ENCODE measurements around the gene EPHA2. TPM values are rescaled to one million over a fixed set of nuclear protein-coding genes. Genes with fewer than 3 reads are reported as not detected.

Gene EPHA2
- total and polyA plus RNA-seq, 3 donors from 2014 or later: 5.1 to 14.1 (median 5.7) TPM

DNA sequence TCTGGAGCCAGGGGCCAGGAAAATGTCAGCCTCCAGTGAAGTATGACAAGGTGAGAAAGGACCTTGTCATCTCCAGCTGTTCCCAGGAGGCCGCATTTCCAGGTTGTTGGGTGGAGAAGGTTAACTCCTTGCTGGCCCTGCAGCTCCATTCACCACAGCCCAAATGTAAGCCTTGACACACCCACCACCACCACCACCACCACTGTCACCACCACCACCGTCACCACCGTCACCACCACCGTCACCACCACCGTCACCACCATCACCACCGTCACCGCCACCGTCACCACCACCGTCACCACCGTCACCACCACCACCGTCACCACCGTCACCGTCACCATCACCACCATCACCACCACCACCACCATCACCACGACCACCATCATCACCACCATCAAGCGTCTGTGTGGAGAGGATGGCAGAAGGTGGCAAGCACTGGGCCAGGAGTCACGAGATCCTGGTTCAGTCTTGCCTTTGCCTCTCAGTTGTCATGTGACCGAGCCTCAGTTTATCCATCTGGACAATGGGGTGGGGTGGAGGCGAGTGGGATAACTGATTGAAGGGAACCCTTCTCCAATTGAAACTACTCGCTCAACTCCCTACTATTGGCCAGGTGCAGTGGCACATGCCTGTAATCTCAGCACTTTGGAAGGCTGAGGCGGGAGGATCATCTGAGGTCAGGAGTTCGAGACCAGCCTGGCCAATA lies 61.3 kb downstream of the EPHA2 start:
- TF ChIP-seq, protein P1, sequence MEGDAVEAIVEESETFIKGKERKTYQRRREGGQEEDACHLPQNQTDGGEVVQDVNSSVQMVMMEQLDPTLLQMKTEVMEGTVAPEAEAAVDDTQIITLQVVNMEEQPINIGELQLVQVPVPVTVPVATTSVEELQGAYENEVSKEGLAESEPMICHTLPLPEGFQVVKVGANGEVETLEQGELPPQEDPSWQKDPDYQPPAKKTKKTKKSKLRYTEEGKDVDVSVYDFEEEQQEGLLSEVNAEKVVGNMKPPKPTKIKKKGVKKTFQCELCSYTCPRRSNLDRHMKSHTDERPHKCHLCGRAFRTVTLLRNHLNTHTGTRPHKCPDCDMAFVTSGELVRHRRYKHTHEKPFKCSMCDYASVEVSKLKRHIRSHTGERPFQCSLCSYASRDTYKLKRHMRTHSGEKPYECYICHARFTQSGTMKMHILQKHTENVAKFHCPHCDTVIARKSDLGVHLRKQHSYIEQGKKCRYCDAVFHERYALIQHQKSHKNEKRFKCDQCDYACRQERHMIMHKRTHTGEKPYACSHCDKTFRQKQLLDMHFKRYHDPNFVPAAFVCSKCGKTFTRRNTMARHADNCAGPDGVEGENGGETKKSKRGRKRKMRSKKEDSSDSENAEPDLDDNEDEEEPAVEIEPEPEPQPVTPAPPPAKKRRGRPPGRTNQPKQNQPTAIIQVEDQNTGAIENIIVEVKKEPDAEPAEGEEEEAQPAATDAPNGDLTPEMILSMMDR (IDR thresholded peaks at IDR 0.05): no peak
- TF ChIP-seq POLR2A (IDR thresholded peaks at IDR 0.05): no peak
- H3K36me3 ChIP-seq (ENCODE audit: low read depth, missing control alignments): no peaks in the 10 kb centered on the region
- no peaks in the 10 kb centered on the region for H3K27me3 ChIP-seq
- no peak overlapping the region for H3K27ac ChIP-seq
- H3K4me3 ChIP-seq: no peak overlapping the region
- DNase-seq: no peak
- 92 to 94% methylated on average over 21 of the region's 21 CpGs for WGBS, 2 donors
- H3K9me3 ChIP-seq: no peaks in the 10 kb centered on the region
- H3K4me1 ChIP-seq: peaks cover 4% of the 10 kb centered on the region
- intact Hi-C loops (cut with DNase I; ENCODE audit: low total_unique reads): no loop called here

DNA sequence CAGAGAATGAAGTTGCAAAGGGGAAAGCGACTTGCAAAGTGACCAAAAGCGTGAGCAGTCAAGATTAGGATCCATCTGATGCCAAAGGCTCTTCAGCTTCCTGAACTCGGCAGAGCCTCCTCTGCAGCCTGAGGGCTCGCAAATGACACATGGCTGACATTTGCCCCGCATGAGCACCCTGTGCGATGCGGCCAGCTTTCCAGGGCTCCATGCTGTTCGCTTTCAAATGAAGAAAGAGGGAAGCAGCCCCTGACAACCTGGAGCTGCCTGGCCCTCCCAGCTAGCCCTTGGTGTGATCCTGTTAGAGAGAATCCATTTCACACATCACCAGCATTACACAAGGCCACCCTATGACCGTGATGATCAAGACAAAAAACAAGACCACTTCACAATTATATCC lies 62.3 kb downstream of the EPHA2 start:
- Histone ChIP-seq H3K4me3 (no peak overlapping the region), H3K27ac (no peak overlapping the region), H3K27me3 (no peaks in the 10 kb centered on the region), H3K9me3 (no peaks in the 10 kb centered on the region), H3K36me3 (ENCODE audit: low read depth, missing control alignments) (no peaks in the 10 kb centered on the region), H3K4me1 (peaks cover 4% of the 10 kb centered on the region)
- DNase-seq: no peak
- TF ChIP-seq, protein P1 (IDR thresholded peaks at IDR 0.05): no peak
- TF ChIP-seq POLR2A (IDR thresholded peaks at IDR 0.05): no peak
- intact Hi-C loops (cut with DNase I; ENCODE audit: low total_unique reads): no loop called here
- whole genome bisulfite sequencing, 2 donors: 81 to 85% methylated on average over 5 to 9 of the region's 9 CpGs

DNA sequence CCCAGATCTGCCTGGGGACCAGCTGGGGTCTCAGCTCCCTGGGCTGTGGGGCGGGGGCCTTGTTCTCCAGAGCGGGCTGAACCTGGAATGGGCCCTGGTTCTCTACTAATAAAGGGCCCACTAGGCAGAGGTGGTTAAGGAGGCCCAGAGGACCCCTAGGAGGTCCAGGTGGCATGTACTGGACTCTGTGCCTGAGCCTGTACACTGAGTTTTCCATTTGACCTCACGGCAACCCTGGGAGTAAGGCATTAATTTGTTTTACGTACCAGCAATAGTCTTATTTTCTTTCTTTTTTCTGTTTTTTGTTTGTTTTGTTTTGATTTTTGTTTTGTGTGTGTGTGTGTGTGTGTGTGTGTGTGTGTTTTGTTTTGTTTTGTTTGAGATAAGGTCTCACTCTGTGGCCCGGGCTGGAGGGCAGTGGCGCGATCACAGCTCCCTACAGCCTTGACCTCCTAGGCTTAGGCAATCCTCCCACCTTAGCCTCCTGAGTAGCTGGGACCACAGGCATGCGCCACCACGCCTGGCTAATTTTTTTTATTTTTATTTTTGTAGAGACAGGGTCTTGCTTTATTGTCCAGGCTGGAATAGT lies 62.9 kb downstream of the EPHA2 start:
- H3K9me3 ChIP-seq: no peaks in the 10 kb centered on the region
- peaks cover 4% of the 10 kb centered on the region for H3K4me1 ChIP-seq
- TF ChIP-seq, protein P1 (IDR thresholded peaks at IDR 0.05): no peak
- TF ChIP-seq POLR2A (IDR thresholded peaks at IDR 0.05): no peak
- H3K4me3 ChIP-seq: no peak overlapping the region
- DNase-seq: no peak
- H3K27ac ChIP-seq: no peak overlapping the region
- no peaks in the 10 kb centered on the region for H3K27me3 ChIP-seq
- 77 to 92% methylated on average over 7 to 9 of the region's 9 CpGs for WGBS, 2 donors
- intact Hi-C loops (cut with DNase I; ENCODE audit: low total_unique reads): no loop called here
- H3K36me3 ChIP-seq (ENCODE audit: low read depth, missing control alignments): no peaks in the 10 kb centered on the region

DNA sequence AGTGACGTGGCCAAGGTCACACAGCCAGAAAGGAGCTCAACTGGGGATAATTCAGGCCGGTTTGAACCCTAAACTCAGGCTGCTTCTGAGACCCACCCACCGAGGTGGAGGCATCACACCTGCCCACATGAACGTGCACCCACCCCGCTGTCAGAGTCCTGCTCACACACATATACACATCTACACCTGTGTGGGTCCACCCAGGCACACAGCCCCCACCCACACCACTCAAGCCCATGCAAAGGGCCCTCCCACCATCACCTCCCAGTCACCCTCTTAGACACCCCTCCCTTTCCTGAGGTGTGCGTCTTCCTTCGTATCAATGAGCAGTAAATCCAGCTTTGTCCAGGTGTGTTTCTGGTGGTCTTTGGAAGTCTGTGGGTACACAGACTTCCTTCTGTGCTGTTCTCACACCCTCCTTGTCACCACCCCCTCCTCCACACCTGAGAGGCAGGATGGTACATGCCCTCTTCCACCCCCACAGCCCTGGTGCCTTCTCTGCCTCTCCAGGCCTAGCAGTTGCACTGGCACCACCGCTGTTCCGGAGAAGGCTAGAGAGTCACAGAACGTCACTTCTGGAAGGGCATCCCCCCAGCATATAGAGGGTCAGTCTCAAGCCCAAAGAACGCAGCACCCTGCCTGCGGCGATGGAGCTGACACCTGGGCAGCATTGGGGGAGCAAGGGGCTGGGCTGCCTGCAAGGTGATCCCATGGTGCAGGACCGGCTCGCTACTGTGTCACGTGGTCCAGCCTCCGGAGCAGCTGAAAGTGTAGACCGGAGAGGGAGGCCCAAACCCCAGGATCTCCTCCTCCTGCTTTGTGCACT lies 63.6 kb downstream of the EPHA2 start:
- Histone ChIP-seq H3K27me3 (no peaks in the 10 kb centered on the region), H3K27ac (no peak overlapping the region), H3K4me1 (peaks cover 4% of the 10 kb centered on the region), H3K9me3 (no peaks in the 10 kb centered on the region), H3K4me3 (no peak overlapping the region), H3K36me3 (ENCODE audit: low read depth, missing control alignments) (no peaks in the 10 kb centered on the region)
- TF ChIP-seq, protein P1 (IDR thresholded peaks at IDR 0.05): no peak
- no peak for TF ChIP-seq POLR2A (IDR thresholded peaks at IDR 0.05)
- WGBS, 2 donors: 87 to 98% methylated on average over 15 to 18 of the region's 18 CpGs
- no peak for DNase-seq
- intact Hi-C loops (cut with DNase I; ENCODE audit: low total_unique reads): no loop called here

Measured in testis (tissue), 3 donors.